ENCODE results near the gene TMEM247. TPM values are rescaled to one million over a fixed set of nuclear protein-coding genes. Genes with fewer than 3 reads are reported as not detected.

TMEM247 gene
- total and polyA plus RNA-seq, 10 of the 15 experiments (the other 5 are each of a cell fraction or from before 2014, with no cell fraction given), result not detected

- Histone ChIP-seq H3K9me3 (replicated peaks; ENCODE audit: control insufficient read depth, insufficient read depth, low read length) (no peaks in the 10 kb centered on the region), H3K4me2 (ENCODE audit: control insufficient read depth, insufficient read depth) (no peak overlapping the region), H3K79me2 (ENCODE audit: control insufficient read depth, insufficient read depth, low read length) (no peaks in the 10 kb centered on the region), H4K20me1 (ENCODE audit: control insufficient read depth, insufficient read depth) (no peaks in the 10 kb centered on the region), H3K4me3 (no peak overlapping the region), H3K4me1 (ENCODE audit: control insufficient read depth, insufficient read depth, low read length) (peaks cover 9% of the 10 kb centered on the region), H3K9ac (ENCODE audit: control insufficient read depth, insufficient read depth, low read length) (no peak overlapping the region), H3K27ac (ENCODE audit: control insufficient read depth, insufficient read depth) (no peak overlapping the region), H3K36me3 (ENCODE audit: control insufficient read depth in 2 of 2, insufficient read depth in 2 of 2, low read length in 1 of 2) (no peaks in the 10 kb centered on the region), H3K27me3 (replicated peaks in 1 of 2; ENCODE audit: control insufficient read depth in 2 of 2, insufficient read depth in 2 of 2, low read length in 1 of 2) (no peaks in the 10 kb centered on the region; a peak in 1 of 4 replicates), H2AFZ (ENCODE audit: control insufficient read depth, low read depth, low read length) (no peak overlapping the region)
- no peak for FAIRE-seq
- intact Hi-C loops (cut with micrococcal nuclease; ENCODE audit: unreplicated experiment), result loop anchor here (10.0 kb wide), 1 partner anchor 822 kb away; no protein-coding TSS in a partner anchor
- no peak for ATAC-seq
- in situ Hi-C loops (cut with MboI), result no loop called here
- WGBS (ENCODE audit: insufficient coverage, insufficient replicate concordance, low lambda C conversion rate, missing lambda C conversion rate), result 20% methylated on average over 7 of the region's 7 CpGs
- ChIA-PET POLR2A (no interaction called here), CTCF (interaction anchor here (0.6 to 2.4 kb wide), 5 partner anchors 90 to 747 kb away, joined by 3 to 9 read pairs (median 4); no protein-coding TSS in a partner anchor), RAD21 (ENCODE audit: unreplicated experiment) (interaction anchor here (1.9 kb wide), 1 partner anchor 446 kb away, joined by 5 read pairs; no protein-coding TSS in a partner anchor), SMC1A (ENCODE audit: uncharacterized antibody, unreplicated experiment) (interaction anchor here (0.7 to 3.6 kb wide), 6 partner anchors 11 to 670 kb away, joined by 3 to 16 read pairs (median 6); no protein-coding TSS in a partner anchor)
- no peak for DNase-seq (ENCODE audit: low read depth, low spot score)
- TF ChIP-seq GABPA (IDR thresholded peaks at IDR 0.05; ENCODE audit: low read depth) (no peak), ESRRA (IDR thresholded peaks at IDR 0.05; ENCODE audit: low read length) (no peak), MYC (IDR thresholded peaks at IDR 0.05; ENCODE audit: insufficient read depth, insufficient read length, insufficient replicate concordance, low read length, severe bottlenecking) (no peak), ATF2 (IDR thresholded peaks at IDR 0.05; ENCODE audit: low read length) (no peak), USF1 (IDR thresholded peaks at IDR 0.05; ENCODE audit: borderline replicate concordance, extremely low read length, insufficient read depth, low read depth, low read length) (no peak), MTA3 (IDR thresholded peaks at IDR 0.05; ENCODE audit: borderline replicate concordance, low read length) (no peak), MYB (IDR thresholded peaks at IDR 0.05; ENCODE audit: borderline replicate concordance, low read depth, low read length) (no peak), BHLHE40 (IDR thresholded peaks at IDR 0.05; ENCODE audit: borderline replicate concordance in 1 of 2, low read depth in 2 of 2, low read length in 1 of 2) (no peak), JUND (IDR thresholded peaks at IDR 0.05; ENCODE audit: low read depth, low read length) (no peak), MEF2A (IDR thresholded peaks at IDR 0.05; ENCODE audit: insufficient read depth, low read depth, low read length) (no peak), REST (IDR thresholded peaks at IDR 0.05; ENCODE audit: low read depth, low read length) (no peak)
- BruUV-seq (replicated peaks), result no TSS peak
These were observed 22.6 kb upstream of the TMEM247 start for GRCh38 chr2:46456789-46457188.

All from GM12878 (cell line).